GM19455 (cell line): Measurements from ENCODE around the gene DSTN.

Experiments used
- ATAC-seq: cut with Tn5 transposase; IDR thresholded peaks from one replicate; pipeline ENCODE4 v1.9.1; 2021; ENCODE audit not compliant: unreplicated experiment

The DSTN gene

GRCh38 chr20:17635332-17636244 lies 65.7 kb downstream of the DSTN start:
- no peak for ATAC-seq

DNA sequence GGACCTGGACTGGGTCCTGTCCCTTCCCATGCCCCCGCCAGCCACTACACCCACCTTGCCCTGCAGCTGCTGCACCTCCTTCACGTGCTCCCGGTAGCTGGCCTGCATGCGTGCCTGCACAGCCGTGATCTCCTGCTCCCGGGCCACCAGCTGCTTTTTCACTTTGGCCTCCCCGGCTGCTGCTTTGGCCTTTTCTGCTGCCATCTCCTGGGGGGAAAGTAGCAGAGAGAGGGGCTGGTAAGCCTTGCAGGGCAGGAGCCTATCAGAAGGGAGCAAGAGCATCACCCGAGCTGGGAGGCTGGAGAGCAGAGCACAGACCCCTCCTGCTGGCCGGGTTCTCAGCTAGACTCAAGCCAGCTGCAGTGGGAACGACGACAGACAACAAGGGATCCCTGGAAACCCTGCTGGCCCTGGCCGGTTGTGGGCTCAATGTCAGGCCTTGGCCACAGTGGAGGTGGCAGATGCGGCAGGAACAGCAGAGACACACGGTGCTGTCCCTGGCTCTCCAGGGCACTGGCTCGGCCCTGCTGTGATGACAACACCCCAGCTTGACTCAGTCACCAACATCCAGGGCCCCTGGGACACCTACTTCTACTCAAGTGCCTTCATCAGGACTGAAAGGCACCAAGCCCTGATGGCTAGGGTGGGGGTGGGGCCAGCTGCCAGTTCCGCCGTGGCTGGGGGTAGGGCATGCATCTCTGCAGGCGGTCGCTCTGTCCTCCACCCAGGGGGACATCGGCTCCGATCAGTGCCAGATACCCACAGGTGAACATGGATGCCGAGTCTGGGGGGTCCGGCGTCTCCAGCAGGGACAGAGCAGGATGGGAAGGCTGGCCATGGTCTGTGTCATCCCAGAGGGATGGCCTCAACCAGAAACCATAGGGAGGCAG lies 66.9 kb downstream of the DSTN start:
- no peak for ATAC-seq

- no peak for ATAC-seq
Measured at GRCh38 chr20:17637413-17637780, 67.5 kb downstream of the DSTN start.

DNA sequence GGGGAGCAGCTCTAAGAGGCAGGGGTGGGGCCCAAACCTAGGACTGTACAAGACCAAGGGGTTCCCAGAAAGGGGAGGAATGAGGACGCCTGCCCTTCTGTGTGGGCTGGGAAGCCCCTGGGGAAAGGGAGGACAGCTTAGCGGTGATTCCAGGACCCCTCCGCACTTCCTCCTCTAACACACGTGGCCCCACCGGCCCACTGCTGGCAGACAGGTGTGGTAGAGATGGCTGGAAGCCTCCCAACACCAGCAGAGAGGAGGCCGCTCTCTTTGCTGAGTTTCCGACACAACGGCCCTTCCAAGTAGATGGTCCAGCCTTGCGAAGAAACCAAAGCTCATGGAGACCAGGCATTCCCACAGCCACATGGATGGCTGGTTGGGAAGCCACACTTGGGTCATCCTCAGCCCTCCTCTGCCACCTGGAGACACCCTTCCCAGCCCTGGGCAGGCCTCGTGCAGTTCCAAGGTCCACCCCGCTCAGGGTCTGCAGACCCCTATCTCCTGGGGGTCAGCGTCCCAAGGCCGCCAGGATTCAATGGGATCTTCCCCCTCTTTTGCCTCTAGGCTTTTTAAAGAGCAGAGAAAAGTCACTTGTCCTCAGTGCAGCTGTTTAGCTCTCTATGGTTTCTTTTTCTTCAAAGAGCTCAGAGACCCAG lies 68.2 kb downstream of the DSTN start:
- no peak for ATAC-seq

DNA sequence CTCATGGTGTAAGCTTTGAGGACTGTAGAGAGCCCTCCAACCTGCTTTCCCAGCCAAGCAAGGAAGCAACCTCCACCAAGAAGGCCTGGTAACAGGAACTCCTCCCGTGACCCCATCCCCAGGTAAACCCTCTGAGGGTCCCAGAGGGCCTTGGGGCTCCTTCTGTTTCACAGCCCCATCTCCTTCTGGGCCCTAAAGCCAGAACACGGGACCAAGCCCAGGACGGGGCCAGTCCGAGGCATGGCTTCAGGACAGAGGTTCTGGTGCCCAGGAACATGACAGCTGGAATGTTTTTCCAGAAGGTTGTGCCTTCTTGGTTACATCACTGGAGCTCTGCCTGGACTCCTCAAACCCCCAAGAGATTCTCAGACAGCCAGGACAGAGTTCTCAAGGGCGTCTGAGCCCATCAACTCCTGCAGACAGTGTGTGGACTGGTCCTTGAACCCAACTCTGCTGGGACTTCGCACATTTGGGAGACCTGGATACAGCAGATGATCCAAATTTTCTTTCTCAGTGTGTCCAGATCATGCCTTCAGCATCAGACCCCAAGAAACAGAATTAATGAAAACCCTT lies 69.0 kb downstream of the DSTN start:
- no peak for ATAC-seq

GRCh38 chr20:17640146-17640874 lies 70.4 kb downstream of the DSTN start:
- no peak for ATAC-seq

DNA sequence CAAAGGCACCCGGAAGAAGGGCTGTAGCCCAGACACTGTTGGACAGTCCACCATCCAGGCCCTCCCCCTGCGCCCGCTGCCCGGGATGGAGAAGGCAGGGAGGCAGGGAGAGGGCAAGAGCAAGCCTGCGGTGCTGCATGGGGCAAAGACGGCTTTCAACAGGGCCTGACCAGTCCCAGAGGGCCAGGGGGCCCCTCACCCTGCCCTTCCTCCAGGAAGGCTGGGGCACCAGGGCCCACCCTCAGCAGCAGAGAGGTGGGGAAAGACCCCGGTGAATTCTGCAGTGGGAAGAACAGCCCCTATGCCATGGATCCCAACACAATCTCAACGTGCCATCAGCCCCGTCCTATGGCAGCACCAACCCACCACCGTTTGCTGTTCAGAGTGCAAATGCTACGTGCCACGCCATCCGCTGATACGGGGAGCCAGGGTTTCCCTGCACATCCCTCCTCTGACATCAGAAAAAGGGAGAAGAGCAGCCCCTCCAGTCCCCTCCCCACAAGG lies 71.1 kb downstream of the DSTN start:
- ATAC-seq: no peak

DNA sequence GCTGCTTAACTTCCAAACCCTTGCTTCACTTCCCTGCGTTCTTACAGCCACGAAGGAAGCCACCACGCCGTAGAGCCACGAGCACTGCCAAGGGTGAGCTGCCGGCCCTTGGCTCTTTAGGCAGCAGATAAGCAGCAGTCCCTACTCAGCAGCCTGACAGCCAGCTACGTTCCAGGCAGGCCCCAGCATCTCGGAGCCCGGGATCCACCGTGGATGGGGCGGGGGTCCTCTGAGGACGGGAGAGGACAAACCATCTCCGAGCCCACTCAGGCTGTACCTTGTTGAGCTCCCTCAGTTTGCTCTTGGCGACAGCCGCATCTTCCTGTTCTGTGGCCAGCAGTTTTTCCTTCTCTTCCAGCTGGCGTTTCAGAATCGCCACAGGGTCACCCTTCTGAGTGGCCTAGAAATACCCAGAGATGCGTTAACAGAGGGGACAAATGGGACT lies 71.7 kb downstream of the DSTN start:
- ATAC-seq: no peak

GRCh38 chr20:17641993-17642392 lies 72.1 kb downstream of the DSTN start:
- no peak for ATAC-seq

GRCh38 chr20:17642404-17643269 lies 72.8 kb downstream of the DSTN start:
- ATAC-seq: no peak

DNA sequence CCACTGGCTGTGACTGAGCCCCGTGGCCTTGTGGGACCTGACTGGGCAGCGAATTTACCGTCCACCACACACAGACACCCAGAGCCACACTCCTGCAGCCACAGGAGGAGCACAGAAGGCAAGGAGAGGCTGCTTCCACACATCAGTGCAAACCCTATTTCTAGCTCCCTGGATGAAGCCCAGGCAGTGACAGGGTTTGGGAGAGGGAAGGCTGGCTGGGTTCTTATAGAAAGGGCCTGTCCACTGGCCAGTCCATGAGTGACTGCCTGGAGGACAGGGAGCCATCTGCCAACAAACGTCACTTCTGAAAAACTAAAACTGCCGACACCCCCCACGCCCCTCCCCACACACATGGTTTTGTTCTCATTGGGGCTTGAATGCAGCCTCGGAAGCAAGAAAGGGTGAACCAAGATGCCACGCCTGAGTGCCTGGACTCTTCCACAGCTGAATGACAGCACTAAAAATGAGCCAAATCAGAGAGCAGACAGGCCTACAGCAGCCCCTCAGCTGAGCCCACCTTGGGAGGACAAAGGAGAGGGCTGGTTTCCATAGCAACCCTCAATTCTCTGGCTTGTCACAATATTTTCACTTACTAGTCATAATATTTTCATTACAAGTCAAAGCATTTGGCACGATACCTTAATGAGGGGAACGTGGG lies 73.8 kb downstream of the DSTN start:
- ATAC-seq: no peak

GRCh38 chr20:17644451-17644850 lies 74.6 kb downstream of the DSTN start:
- no peak for ATAC-seq

DNA sequence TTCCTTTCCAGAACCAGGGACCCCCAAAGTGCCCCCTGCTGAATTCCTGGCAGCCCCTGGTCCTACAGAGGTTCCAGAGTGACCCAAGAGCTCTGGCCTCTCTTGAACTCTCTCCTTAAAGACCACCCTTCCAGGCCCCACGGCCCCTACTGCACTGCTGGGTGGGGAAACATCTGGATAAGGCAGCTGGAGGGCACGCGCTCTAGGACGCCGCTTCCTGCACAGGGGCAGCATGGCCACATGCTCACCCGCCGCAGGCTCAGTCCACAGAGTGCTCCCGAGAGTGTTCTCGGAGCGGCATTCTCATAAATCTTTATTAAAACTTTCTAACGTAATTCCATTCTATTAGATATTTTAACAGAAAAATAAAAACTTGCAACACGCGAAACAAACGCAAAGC lies 75.1 kb downstream of the DSTN start:
- ATAC-seq: no peak

DNA sequence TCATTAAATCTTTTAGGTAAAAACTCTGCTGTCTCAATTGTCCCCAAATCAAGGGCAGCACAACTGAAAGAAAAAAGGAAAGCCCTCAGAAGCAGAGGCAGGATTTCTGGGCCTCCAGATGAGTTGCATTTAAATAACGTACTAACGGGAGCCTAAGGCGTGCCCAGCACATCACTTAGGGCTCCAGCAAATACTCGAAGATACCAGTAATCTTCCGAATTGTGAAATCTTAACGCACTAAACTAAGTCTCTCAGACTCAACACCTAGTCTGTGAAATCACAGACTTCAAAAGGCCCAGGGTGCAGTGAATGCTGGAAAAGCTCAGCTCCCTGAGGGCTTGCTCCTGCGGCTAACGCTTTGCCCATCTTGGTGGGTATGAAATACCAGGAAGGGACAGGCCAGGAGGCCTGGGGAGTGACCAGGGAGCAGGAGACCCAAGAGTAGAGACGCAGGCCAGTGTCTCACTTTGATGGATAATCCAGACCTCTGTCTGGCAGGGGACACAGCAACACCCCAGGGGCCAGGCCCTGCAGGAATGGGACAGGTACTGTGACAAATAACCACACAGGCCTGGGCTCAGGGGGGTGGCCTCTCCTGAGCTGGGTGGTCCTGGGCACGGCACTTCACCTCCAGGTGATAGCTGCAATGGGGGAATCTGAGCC lies 75.8 kb downstream of the DSTN start:
- ATAC-seq: no peak

DNA sequence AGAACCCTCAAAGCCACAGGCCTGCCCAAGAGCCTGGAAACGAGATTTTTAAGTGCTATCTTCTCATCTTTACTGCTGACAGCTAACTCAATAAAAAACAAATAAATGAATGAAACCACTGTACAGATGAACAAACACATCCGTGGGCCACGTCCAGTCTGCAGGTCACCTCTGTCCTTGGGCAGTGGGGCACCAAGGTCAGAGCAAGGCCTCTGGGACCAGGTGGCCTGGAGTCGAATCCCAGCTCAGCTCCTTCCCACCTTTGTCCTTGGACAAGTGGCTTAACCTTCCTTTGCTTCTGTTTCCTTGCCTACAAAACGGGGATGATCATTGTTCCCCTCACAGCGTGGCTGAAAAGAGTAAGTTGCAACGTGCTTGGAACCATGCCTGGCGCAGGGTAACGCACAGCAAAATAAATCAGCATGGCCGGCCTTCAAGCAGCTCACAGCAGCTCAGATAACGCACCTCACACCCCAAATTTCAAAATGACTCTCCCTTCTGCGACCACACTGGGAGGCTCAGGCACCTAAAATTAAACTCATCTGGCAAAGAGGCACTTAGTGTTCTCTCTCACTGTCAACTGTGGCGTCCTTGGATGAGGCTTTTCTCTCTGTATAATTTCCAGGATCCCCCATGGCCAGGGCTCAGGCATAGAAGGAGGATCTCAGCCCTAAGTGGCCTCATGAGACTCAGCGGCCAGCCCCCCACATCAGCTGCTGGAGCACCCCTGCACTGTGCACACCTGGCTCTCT lies 76.5 kb downstream of the DSTN start:
- ATAC-seq: no peak

DNA sequence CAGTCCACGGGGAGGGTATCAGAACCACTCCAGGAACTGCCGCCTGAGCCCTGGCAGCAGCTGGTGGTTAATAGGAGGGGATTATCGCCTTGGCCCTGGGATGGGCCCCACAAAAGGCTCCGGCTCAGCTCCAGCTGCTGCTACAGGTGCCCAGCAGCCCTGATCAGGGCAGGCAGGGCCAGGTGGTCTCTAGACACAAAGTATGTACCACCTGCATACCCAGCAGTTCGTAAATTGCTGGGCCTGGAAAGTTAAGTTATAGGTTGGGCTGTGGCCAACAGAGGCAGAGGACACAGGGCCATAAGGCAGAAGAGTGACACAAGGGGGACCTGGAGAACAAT lies 77.1 kb downstream of the DSTN start:
- ATAC-seq: no peak
